T-cell (primary cell): ENCODE data around the gene KRTAP5-1. TPM values are rescaled to one million over a fixed set of nuclear protein-coding genes. Genes with fewer than 3 reads are reported as not detected.
"Not testable (repeated sequence)": the region's sequence is repeated elsewhere in the genome, so short reads cannot be mapped to it uniquely, and the experiment has no call there.

ENCODE experiments used
- ATAC-seq, 4 experiments: fragments of 200-7000 bp in 3 of 4; fragments of 150-1000 bp in 1 of 4; cut with Tn5 transposase; replicated peaks in 1 of 4; 1 replicate in 3 of 4; 2 replicates in 1 of 4; pipeline ENCODE4 v1.10.0; 2021; ENCODE audit warnings: moderate library complexity in 3 of 4, mild to moderate bottlenecking in 2 of 4, moderate number of reproducible peaks in 1 of 4
- CTCF ChIA-PET, 2 donors: fragments of 300-600 bp; sonication (Branson Sonifier 250); formaldehyde crosslinking; loops; one replicate each; lab custom pipeline; 2022; ENCODE audit warnings: antibody characterized with exemption in 2 of 2; lab: Charles Lee
- POLR2A ChIA-PET, 2 donors: fragments of 300-600 bp; sonication (Branson Sonifier 250); formaldehyde crosslinking; loops; one replicate each; lab custom pipeline; 2022; ENCODE audit warnings: antibody characterized with exemption in 2 of 2; lab: Charles Lee
- DNase-seq, 35 experiments: peaks; one replicate each; pipeline versions ENCODE4 v3.0.0 to v3.0.0-alpha.2; 2013 to 2023
- H3K27ac ChIP-seq: one replicate; pipeline ENCODE4 v1.5.1; 2013; ENCODE audit warnings: low read length
- H3K27me3 ChIP-seq, 2 experiments: replicated peaks in 1 of 2; 1 replicate in 1 of 2; 2 replicates in 1 of 2; pipeline versions ENCODE4 v1.6.1 to v1.7.0; 2013; ENCODE audit warnings: low read length in 1 of 2, mixed read lengths in 1 of 2; ENCODE audit not compliant: control insufficient read depth in 2 of 2, insufficient read depth in 2 of 2; ENCODE audit errors: extremely low read depth in 1 of 2
- H3K36me3 ChIP-seq, 2 donors: 1 replicate in 1 of 2; 2 replicates in 1 of 2; pipeline versions ENCODE4 v1.6.1 to v1.7.0; 2013; ENCODE audit warnings: low read length in 1 of 2; ENCODE audit not compliant: control insufficient read depth in 2 of 2, insufficient read depth in 1 of 2; ENCODE audit errors: extremely low read depth in 1 of 2
- H3K4me1 ChIP-seq, 2 experiments: 1 replicate in 1 of 2; 2 replicates in 1 of 2; pipeline versions ENCODE4 v1.6.1 to v1.7.0; 2013; ENCODE audit warnings: low read length in 2 of 2, mixed read lengths in 1 of 2; ENCODE audit not compliant: insufficient read depth in 2 of 2, control insufficient read depth in 1 of 2; ENCODE audit errors: extremely low read depth in 1 of 2
- H3K4me3 ChIP-seq, 2 donors: 1 replicate in 1 of 2; 2 replicates in 1 of 2; pipeline versions ENCODE4 v1.5.1 to v1.7.0; 2013; ENCODE audit warnings: mild to moderate bottlenecking in 2 of 2, low read length in 1 of 2, moderate library complexity in 1 of 2; ENCODE audit not compliant: control insufficient read depth in 1 of 2; ENCODE audit errors: extremely low read depth in 1 of 2
- H3K9me3 ChIP-seq: 2 replicates; pipeline ENCODE4 v1.7.0; 2013
- H3K27ac Mint-ChIP-seq, 2 donors: one replicate each; pipeline ENCODE4 v1.8.0; 2020 to 2021; ENCODE audit warnings: mild to moderate bottlenecking in 2 of 2, mixed read lengths in 2 of 2
- H3K27me3 Mint-ChIP-seq, 2 donors: one replicate each; pipeline ENCODE4 v1.8.0; 2021 to 2022; ENCODE audit warnings: mixed read lengths in 2 of 2
- H3K36me3 Mint-ChIP-seq: one replicate; pipeline ENCODE4 v1.8.0; 2021; ENCODE audit warnings: mixed read lengths
- H3K4me1 Mint-ChIP-seq, 3 donors: one replicate each; pipeline ENCODE4 v1.8.0; 2020 to 2022; ENCODE audit warnings: mixed read lengths in 3 of 3, mild to moderate bottlenecking in 1 of 3
- H3K4me3 Mint-ChIP-seq, 3 donors: one replicate each; pipeline ENCODE4 v1.8.0; 2020 to 2022; ENCODE audit warnings: mild to moderate bottlenecking in 3 of 3, mixed read lengths in 3 of 3, moderate library complexity in 3 of 3
- H3K9me3 Mint-ChIP-seq, 3 donors: one replicate each; pipeline ENCODE4 v1.8.0; 2020 to 2022; ENCODE audit warnings: mixed read lengths in 3 of 3
- WGBS: methylation state at CpG from one replicate; pipeline ENCODE4 v1.1.5; 2013; ENCODE audit warnings: missing lambda C conversion rate; ENCODE audit not compliant: insufficient coverage; 5-methylcytosine and 5-hydroxymethylcytosine counted together
- total RNA-seq, 35 experiments: library from RNA in 6 of 35; stranded (reverse) in 6 of 35; fragments of 120-200 nt in 1 of 35; gene quantifications; one replicate each; pipeline versions ENCODE4 v1.2.1 to v1.2.4 and lab custom pipeline; 2013 to 2026

The KRTAP5-1 gene
- total RNA-seq, 5 donors from 2014 or later (not counting 1 experiment from before 2014, with no cell fraction given) = not detected

DNA sequence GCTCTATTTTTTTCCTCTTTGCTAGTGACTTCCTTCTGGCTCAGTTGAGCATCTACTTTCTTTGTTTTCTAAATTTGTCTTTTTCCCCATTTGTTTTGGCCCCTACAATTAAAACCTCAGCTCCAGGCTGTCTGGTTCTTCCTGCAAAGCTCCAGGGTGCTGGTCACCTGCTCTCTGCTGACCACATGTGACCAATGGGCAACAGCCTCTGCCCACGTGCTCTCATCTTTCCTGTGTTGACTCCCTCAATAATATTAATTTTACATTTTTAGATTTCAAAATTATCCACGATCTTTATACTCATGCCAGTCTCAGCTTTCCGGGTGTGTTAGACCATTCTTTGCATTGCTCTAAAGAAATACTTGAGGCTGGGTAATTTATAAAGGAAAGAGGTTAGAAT, 13.3 kb upstream of the KRTAP5-1 start:
- H3K9me3 ChIP-seq, H3K4me3 Mint-ChIP-seq, H3K4me1 ChIP-seq, H3K9me3 Mint-ChIP-seq, H3K36me3 ChIP-seq, H3K36me3 Mint-ChIP-seq, H3K27ac Mint-ChIP-seq, DNase-seq, H3K4me3 ChIP-seq, H3K27ac ChIP-seq, CTCF ChIA-PET, ATAC-seq, POLR2A ChIA-PET: not testable (repeated sequence)
- Mint-ChIP-seq H3K27me3 (peaks cover 24 to 44% of the 10 kb centered on the region in 2 donors), H3K4me1 (peaks cover 8 to 22% (median 19%) of the 10 kb centered on the region in 3 donors)
- peaks cover 4 to 30% of the 10 kb centered on the region in 2 experiments for H3K27me3 ChIP-seq
- 60% methylated on average over 1 of the region's 3 CpGs for WGBS

DNA sequence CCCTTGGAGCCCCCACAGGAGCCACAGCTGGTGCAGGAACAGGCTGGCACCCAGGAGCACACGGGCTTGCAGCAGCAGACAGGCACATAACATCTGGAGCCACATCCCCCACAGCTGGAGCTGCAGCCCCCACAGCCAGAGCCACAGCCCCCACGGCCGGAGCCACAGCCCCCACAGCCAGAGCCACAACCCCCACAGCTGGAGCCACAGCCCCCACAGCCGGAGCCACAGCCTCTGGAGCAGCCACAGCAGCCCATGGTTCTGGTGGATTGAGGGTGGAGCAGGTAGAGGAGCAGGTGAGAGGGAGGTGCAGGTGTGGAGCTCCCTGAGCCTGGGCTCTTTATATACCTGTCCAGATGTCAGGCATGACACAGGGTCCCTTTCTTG, 12.9 kb upstream of the KRTAP5-1 start, which contains the start of gene KRTAP5-2:
Gene KRTAP5-2, minus strand, starts transcription at position 301 of the 387 bp plus-strand sequence. Its CDS starts 44 bp downstream, at position 257.
- H3K4me3 Mint-ChIP-seq = no peak within 1 kb of the TSS
- peaks cover 20 to 41% of the 10 kb centered on the region in 2 donors for H3K27me3 Mint-ChIP-seq
- DNase-seq = no peak
- H3K27ac Mint-ChIP-seq = peak within 1 kb of the TSS; percentile 4 to 51
- peaks cover 4% of the 10 kb centered on the region for H3K36me3 Mint-ChIP-seq
- POLR2A ChIA-PET = no interaction called here
- Histone ChIP-seq H3K9me3 (no peaks in the 10 kb centered on the region), H3K4me1 (peaks cover 0 to 4% of the 10 kb centered on the region in 2 experiments), H3K27me3 (peaks cover 4 to 29% of the 10 kb centered on the region in 2 experiments), H3K4me3 (no peak within 1 kb of the TSS), H3K36me3 (no peaks in the 10 kb centered on the region), H3K27ac (no peak within 1 kb of the TSS)
- no peak for ATAC-seq
- H3K4me1 Mint-ChIP-seq = peaks cover 8 to 22% (median 19%) of the 10 kb centered on the region in 3 donors
- WGBS = no CpG with 5 or more reads among the region's 4 CpGs
- no peaks in the 10 kb centered on the region for H3K9me3 Mint-ChIP-seq
- CTCF ChIA-PET = no interaction called here

DNA sequence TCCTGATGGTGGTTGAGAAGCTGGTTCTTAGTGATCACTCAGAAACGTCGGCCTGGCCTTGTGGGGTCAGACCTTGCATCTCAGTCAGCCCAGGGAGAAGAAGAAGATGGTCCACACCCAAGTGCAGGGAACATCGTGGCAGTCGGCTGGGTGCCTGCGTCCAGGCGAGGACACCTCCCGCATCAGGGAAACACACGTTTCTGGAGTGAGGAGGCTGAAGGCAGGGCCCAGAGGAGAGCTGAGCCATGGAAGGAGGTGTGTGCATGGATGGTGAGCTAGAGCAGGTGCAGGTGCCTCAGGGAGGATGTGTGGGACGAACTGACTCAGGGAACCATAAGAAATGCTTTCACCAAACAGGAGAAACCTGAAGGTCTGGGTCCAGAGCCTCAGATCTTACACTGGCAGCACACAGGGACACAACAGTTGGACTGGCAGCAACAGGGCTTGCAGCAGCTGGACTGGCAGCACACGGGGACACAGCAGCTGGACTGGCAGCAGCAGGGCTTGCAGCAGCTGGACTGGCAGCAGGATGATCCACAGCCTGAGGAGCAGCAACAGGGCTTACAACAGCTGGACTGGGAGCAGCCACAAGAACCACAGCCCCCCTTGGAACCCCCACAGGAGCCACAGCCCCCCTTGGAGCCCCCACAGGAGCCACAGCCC, 12.4 kb upstream of the KRTAP5-1 start:
- WGBS = 86% methylated on average over 10 of the region's 10 CpGs
- ChIA-PET POLR2A (no interaction called here), CTCF (no interaction called here)
- no peak for DNase-seq
- H3K36me3 ChIP-seq = no peaks in the 10 kb centered on the region
- ATAC-seq = no peak
- H3K27me3 ChIP-seq = peaks cover 4 to 29% of the 10 kb centered on the region in 2 experiments
- H3K4me3 ChIP-seq = no peak overlapping the region
- H3K4me1 ChIP-seq = peaks cover 0 to 4% of the 10 kb centered on the region in 2 experiments
- H3K27ac ChIP-seq = no peak overlapping the region
- Mint-ChIP-seq H3K4me3 (no peak overlapping the region), H3K36me3 (peaks cover 4% of the 10 kb centered on the region), H3K4me1 (peaks cover 8 to 22% (median 19%) of the 10 kb centered on the region in 3 donors), H3K27ac (no peak overlapping the region), H3K9me3 (no peaks in the 10 kb centered on the region), H3K27me3 (peaks cover 18 to 40% of the 10 kb centered on the region in 2 donors)
- H3K9me3 ChIP-seq = no peaks in the 10 kb centered on the region

DNA sequence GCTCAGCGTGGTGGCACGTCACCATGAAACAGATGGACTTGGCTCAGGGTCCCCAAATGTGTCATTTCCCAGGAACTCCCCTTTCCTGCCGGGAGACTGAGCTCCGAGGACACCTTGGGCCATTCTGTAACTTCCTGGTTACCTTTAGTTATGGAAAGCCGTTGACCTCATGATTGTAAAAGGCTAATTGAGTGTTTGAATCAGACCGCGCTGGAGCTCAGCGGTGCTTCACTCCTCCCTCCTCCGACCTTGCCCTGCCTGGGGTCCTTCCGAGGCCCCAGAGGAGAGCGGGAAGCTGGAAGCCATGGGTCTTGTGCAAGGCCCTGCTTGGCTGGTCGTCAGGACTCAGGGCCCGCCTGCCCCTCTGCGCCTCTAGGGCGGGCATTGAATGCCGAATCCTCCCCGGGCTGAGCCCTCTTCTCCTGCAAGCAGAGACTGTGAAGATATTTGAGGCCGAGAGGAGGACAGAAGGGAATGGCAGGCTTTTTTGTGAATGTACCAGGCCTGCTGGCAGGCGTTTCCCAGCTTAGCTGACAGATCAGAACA, 11.6 kb upstream of the KRTAP5-1 start:
- H3K9me3 Mint-ChIP-seq, H3K27ac ChIP-seq, DNase-seq, POLR2A ChIA-PET, H3K4me3 Mint-ChIP-seq, H3K4me3 ChIP-seq, H3K36me3 ChIP-seq, H3K27ac Mint-ChIP-seq, ATAC-seq, H3K4me1 ChIP-seq, H3K9me3 ChIP-seq, H3K36me3 Mint-ChIP-seq: not testable (repeated sequence)
- H3K27me3 ChIP-seq = peaks cover 4 to 29% of the 10 kb centered on the region in 2 experiments
- peaks cover 16 to 36% of the 10 kb centered on the region in 2 donors for H3K27me3 Mint-ChIP-seq
- 86% methylated on average over 12 of the region's 19 CpGs for WGBS
- CTCF ChIA-PET = interaction anchor here in 1 of 2 donors (0.6 kb wide), 1 partner anchor 63 kb away, joined by 3 read pairs; no protein-coding TSS in a partner anchor
- H3K4me1 Mint-ChIP-seq = peaks cover 8 to 22% (median 19%) of the 10 kb centered on the region in 3 donors

DNA sequence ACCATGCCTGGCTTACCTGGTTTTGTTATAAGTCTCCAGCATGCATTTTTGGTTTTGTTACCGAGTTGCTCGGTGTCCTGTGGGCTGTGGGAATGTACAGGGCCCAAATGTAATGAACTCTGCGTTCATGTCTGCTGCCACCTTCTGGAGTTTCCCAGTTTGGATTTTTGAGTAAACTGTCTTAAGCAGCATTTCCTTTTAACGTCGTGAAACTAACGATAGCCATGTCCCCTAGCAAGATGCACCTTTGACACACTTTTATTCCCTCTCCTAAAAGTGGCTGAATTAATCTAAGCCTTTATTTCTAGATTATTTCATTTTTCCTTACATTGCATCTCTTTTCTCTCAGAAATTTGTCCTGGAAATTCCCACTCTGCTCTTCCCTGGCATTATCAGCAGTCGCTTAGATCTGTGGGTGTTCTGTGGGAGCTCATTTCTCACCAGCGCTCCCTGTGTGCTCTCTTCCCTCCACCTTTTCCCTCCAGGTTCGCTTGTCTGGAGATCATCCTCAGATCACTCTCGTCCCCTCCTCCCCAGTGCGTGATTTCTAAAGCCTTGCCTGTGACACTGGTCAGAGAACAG, 11.0 kb upstream of the KRTAP5-1 start:
- ATAC-seq, H3K36me3 Mint-ChIP-seq, POLR2A ChIA-PET, H3K4me3 ChIP-seq, DNase-seq, H3K36me3 ChIP-seq, H3K4me3 Mint-ChIP-seq, H3K4me1 ChIP-seq, H3K27ac ChIP-seq, H3K9me3 Mint-ChIP-seq, H3K9me3 ChIP-seq: not testable (repeated sequence)
- peak overlapping the region in 1 of 2 donors; percentile 25 for H3K27ac Mint-ChIP-seq
- CTCF ChIA-PET = interaction anchor here in 1 of 2 donors (1.6 kb wide), 1 partner anchor 49 kb away, joined by 3 read pairs; no protein-coding TSS in a partner anchor
- 62% methylated on average over 9 of the region's 11 CpGs for WGBS
- peaks cover 4 to 29% of the 10 kb centered on the region in 2 experiments for H3K27me3 ChIP-seq
- peaks cover 8 to 22% (median 19%) of the 10 kb centered on the region in 3 donors for H3K4me1 Mint-ChIP-seq
- H3K27me3 Mint-ChIP-seq = peaks cover 16 to 35% of the 10 kb centered on the region in 2 donors

DNA sequence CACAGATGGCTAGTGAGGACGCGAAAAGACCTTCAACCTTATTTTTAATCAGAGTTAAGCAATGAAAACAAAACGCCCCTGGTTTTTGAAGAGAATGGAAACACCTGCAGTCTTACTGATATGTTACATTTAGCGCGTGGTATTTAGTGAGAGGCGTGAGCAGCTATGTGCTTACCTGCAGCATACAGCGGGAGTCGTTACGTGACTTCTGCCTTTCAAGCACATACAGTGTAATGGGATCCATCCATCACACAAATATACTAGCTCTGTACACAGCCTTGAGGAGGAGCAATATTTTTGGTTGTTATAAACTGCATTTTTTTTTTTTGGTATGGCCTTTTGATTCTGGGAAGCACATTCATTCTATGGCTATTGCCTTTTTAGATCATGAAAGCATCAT, 7.5 kb upstream of the KRTAP5-1 start:
- Mint-ChIP-seq H3K27ac (no peak overlapping the region), H3K4me3 (no peak overlapping the region), H3K36me3 (peaks cover 4% of the 10 kb centered on the region), H3K9me3 (peaks cover 0 to 4% (median 0%) of the 10 kb centered on the region in 3 donors), H3K27me3 (peaks cover 12 to 25% of the 10 kb centered on the region in 2 donors), H3K4me1 (peaks cover 27 to 40% (median 31%) of the 10 kb centered on the region in 3 donors)
- Histone ChIP-seq H3K4me3 (no peak overlapping the region), H3K36me3 (no peaks in the 10 kb centered on the region), H3K4me1 (peaks cover 3 to 31% of the 10 kb centered on the region in 2 experiments), H3K27ac (no peak overlapping the region), H3K27me3 (peaks cover 2 to 22% of the 10 kb centered on the region in 2 experiments), H3K9me3 (no peaks in the 10 kb centered on the region)
- 90% methylated on average over 2 of the region's 9 CpGs for WGBS
- ChIA-PET POLR2A (interaction anchor here in 1 of 2 donors (0.7 kb wide), 1 partner anchor 18 kb away, joined by 3 read pairs; no protein-coding TSS in a partner anchor), CTCF (no interaction called here)
- no peak for DNase-seq
- no peak for ATAC-seq
